H1 (cell line): ENCODE measurements around the gene BIRC2. TPM values are rescaled to one million over a fixed set of nuclear protein-coding genes. Genes with fewer than 3 reads are reported as not detected.

Source experiments
- CTCF ChIA-PET: fragments of 300-600 bp; sonication (Branson Sonifier 250); formaldehyde crosslinking; loops from one replicate; lab custom pipeline; 2021; ENCODE audit not compliant: partially characterized antibody; lab: Charles Lee
- POLR2A ChIA-PET: fragments of 300-600 bp; sonication (Branson Sonifier 250); formaldehyde crosslinking; loops from one replicate; lab custom pipeline; 2021; ENCODE audit warnings: inconsistent platforms; ENCODE audit not compliant: partially characterized antibody; lab: Charles Lee
- DNase-seq, 2 experiments: peaks; one replicate each; pipeline versions ENCODE4 v3.0.0 to v3.0.0-alpha.2; 2010 to 2022; ENCODE audit warnings: low spot score in 2 of 2, low read depth in 1 of 2, mixed read lengths in 1 of 2
- FAIRE-seq: peaks from 2 replicates; lab custom pipeline; 2011; peaks lifted over from hg19 to GRCh38; lab: Jason Lieb, UNC
- H2AFZ ChIP-seq: 2 replicates; pipeline ENCODE4 v1.8.1; 2012; ENCODE audit warnings: low read length, inconsistent platforms
- H2AK5ac ChIP-seq: 2 replicates; pipeline ENCODE4 v1.6.1; 2013; ENCODE audit warnings: low read depth, low read length
- H2BK120ac ChIP-seq: replicated peaks from 2 replicates; pipeline ENCODE3; 2013; ENCODE audit warnings: low read depth, low read length, inconsistent platforms
- H2BK12ac ChIP-seq: 2 replicates; pipeline ENCODE4 v1.6.1; 2013; ENCODE audit warnings: low read depth, low read length
- H2BK15ac ChIP-seq: 2 replicates; pipeline ENCODE4 v1.6.1; 2013; ENCODE audit warnings: low read length
- H2BK20ac ChIP-seq: 2 replicates; pipeline ENCODE4 v1.6.1; 2013; ENCODE audit warnings: low read length
- H2BK5ac ChIP-seq: 2 replicates; pipeline ENCODE4 v1.6.1; 2013; ENCODE audit warnings: low read depth, low read length
- H3K14ac ChIP-seq: 2 replicates; pipeline ENCODE4 v1.6.1; 2013; ENCODE audit warnings: inconsistent platforms; ENCODE audit not compliant: insufficient read length
- H3K18ac ChIP-seq: 2 replicates; pipeline ENCODE4 v1.6.1; 2013; ENCODE audit warnings: low read length; ENCODE audit errors: extremely low read depth
- H3K23ac ChIP-seq: 2 replicates; pipeline ENCODE4 v1.6.1; 2013; ENCODE audit warnings: inconsistent platforms; ENCODE audit not compliant: insufficient read length
- H3K23me2 ChIP-seq: 2 replicates; pipeline ENCODE4 v1.6.1; 2013; ENCODE audit warnings: low read depth, low read length
- H3K27ac ChIP-seq: 2 replicates; pipeline ENCODE4 v1.6.1; 2011; ENCODE audit warnings: low read depth, low read length, inconsistent platforms
- H3K27me3 ChIP-seq, 4 experiments: replicated peaks in 1 of 4; 1 replicate in 1 of 4; 2 replicates in 3 of 4; pipeline versions ENCODE4 v1.6.1 to v1.8.1; 2011 to 2013; ENCODE audit warnings: low read length in 3 of 4, mild to moderate bottlenecking in 3 of 4, inconsistent platforms in 2 of 4, mixed read lengths in 2 of 4, moderate library complexity in 1 of 4; ENCODE audit not compliant: control insufficient read depth in 3 of 4, insufficient read depth in 3 of 4; ENCODE audit errors: extremely low read depth in 1 of 4
- H3K36me3 ChIP-seq, 4 experiments: 2 replicates each; pipeline versions ENCODE4 v1.6.1 to v1.8.1; 2011 to 2013; ENCODE audit warnings: mild to moderate bottlenecking in 4 of 4, low read length in 3 of 4, moderate library complexity in 2 of 4, control low read depth in 1 of 4, inconsistent platforms in 1 of 4; ENCODE audit not compliant: insufficient read depth in 4 of 4, control insufficient read depth in 2 of 4
- H3K4ac ChIP-seq: replicated peaks from 2 replicates; pipeline ENCODE3; 2013; ENCODE audit warnings: low read length, low read depth, mixed read lengths, inconsistent platforms; ENCODE audit not compliant: insufficient read length
- H3K4me1 ChIP-seq, 4 experiments: replicated peaks in 1 of 4; 1 replicate in 1 of 4; 2 replicates in 3 of 4; pipeline versions ENCODE4 v1.6.1 to v1.8.1; 2011 to 2013; ENCODE audit warnings: low read length in 3 of 4, inconsistent platforms in 2 of 4, mixed read lengths in 1 of 4; ENCODE audit not compliant: insufficient read depth in 4 of 4, control insufficient read depth in 3 of 4
- H3K4me2 ChIP-seq, 2 experiments: 2 replicates each; pipeline versions ENCODE4 v1.6.1 to v1.8.1; 2011 to 2013; ENCODE audit warnings: low read depth in 2 of 2, low read length in 2 of 2, control low read depth in 1 of 2, inconsistent platforms in 1 of 2, mild to moderate bottlenecking in 1 of 2; ENCODE audit not compliant: insufficient read depth in 1 of 2
- H3K4me3 ChIP-seq, 4 experiments: fragments of 200-600, 300-600 bp in 1 of 4; sonication (generic), shearing (Covaris generic), sonication (Bioruptor Twin) in 1 of 4; 2 replicates each; pipeline versions ENCODE4 v1.5.1 to v1.8.1; 2011 to 2016; ENCODE audit warnings: low read length in 4 of 4, low read depth in 3 of 4, control low read depth in 2 of 4, inconsistent platforms in 2 of 4, mild to moderate bottlenecking in 2 of 4, mixed read lengths in 1 of 4, moderate library complexity in 1 of 4; ENCODE audit not compliant: insufficient read depth in 2 of 4; ENCODE audit errors: extremely low read depth in 1 of 4
- H3K56ac ChIP-seq: replicated peaks from 2 replicates; pipeline ENCODE3; 2013; ENCODE audit warnings: low read depth, mild to moderate bottlenecking, mixed read lengths, low read length, inconsistent platforms; ENCODE audit not compliant: insufficient read length
- H3K79me1 ChIP-seq: 2 replicates; pipeline ENCODE4 v1.6.1; 2013; ENCODE audit warnings: low read depth, low read length, control low read depth
- H3K79me2 ChIP-seq, 2 experiments: 2 replicates each; pipeline versions ENCODE4 v1.6.1 to v1.8.1; 2012 to 2013; ENCODE audit warnings: low read length in 2 of 2, mild to moderate bottlenecking in 2 of 2, inconsistent platforms in 1 of 2; ENCODE audit not compliant: insufficient read depth in 2 of 2, control insufficient read depth in 1 of 2
- H3K9ac ChIP-seq, 4 experiments: replicated peaks in 1 of 4; 1 replicate in 1 of 4; 2 replicates in 3 of 4; pipeline versions ENCODE4 v1.6.1 to v1.8.1; 2011 to 2013; ENCODE audit warnings: low read depth in 3 of 4, low read length in 3 of 4, control low read depth in 2 of 4, mild to moderate bottlenecking in 2 of 4, moderate library complexity in 2 of 4, inconsistent platforms in 1 of 4; ENCODE audit errors: extremely low read depth in 1 of 4
- H3K9me3 ChIP-seq, 2 experiments: 2 replicates each; pipeline versions ENCODE4 v1.6.1 to v1.8.1; 2012 to 2013; ENCODE audit warnings: mild to moderate bottlenecking in 2 of 2, moderate library complexity in 2 of 2, control low read depth in 1 of 2, inconsistent platforms in 1 of 2, low read depth in 1 of 2, low read length in 1 of 2, mixed read lengths in 1 of 2; ENCODE audit not compliant: insufficient read depth in 2 of 2
- H4K20me1 ChIP-seq, 2 experiments: replicated peaks in 1 of 2; 2 replicates each; pipeline versions ENCODE3 to v1.8.1; 2011 to 2013; ENCODE audit warnings: inconsistent platforms in 2 of 2, low read length in 2 of 2, mild to moderate bottlenecking in 1 of 2; ENCODE audit not compliant: insufficient read depth in 2 of 2, control insufficient read depth in 1 of 2
- H4K5ac ChIP-seq: 2 replicates; pipeline ENCODE4 v1.6.1; 2013; ENCODE audit warnings: low read length, low read depth, mixed read lengths, inconsistent platforms; ENCODE audit not compliant: insufficient read length
- H4K8ac ChIP-seq: 2 replicates; pipeline ENCODE4 v1.8.0; 2013; ENCODE audit warnings: mild to moderate bottlenecking, moderate library complexity, low read length, inconsistent platforms; ENCODE audit not compliant: insufficient read depth; ENCODE audit errors: extremely low read depth
- H4K91ac ChIP-seq: replicated peaks from 2 replicates; pipeline ENCODE3; 2013; ENCODE audit warnings: low read length, mixed read lengths, inconsistent platforms; ENCODE audit not compliant: insufficient read length
- SP2 ChIP-seq: IDR thresholded peaks from 2 replicates; pipeline ENCODE4 v1.6.1; 2012; ENCODE audit warnings: mild to moderate bottlenecking, low read length, inconsistent platforms
- WGBS, 2 experiments: shearing (Covaris generic) in 1 of 2; methylation state at CpG; one replicate each; pipeline versions ENCODE4 v1.1.6 to v1.1.7; 2013 to 2015; ENCODE audit warnings: low lambda C conversion rate in 2 of 2, mixed read lengths in 2 of 2, inconsistent platforms in 1 of 2, low coverage in 1 of 2, missing lambda C conversion rate in 1 of 2; ENCODE audit not compliant: insufficient replicate concordance in 2 of 2, insufficient coverage in 1 of 2, insufficient read length in 1 of 2; ENCODE audit errors: extremely low coverage in 1 of 2, missing lambda C conversion rate in 1 of 2; 5-methylcytosine and 5-hydroxymethylcytosine counted together
- polyA plus RNA-seq, 7 experiments: library from polyadenylated mRNA; depleted of rRNA in 3 of 7; stranded (reverse) in 5 of 7; unstranded in 2 of 7; fragments of >200 nt in 5 of 7; fragments of 200-250 nt in 2 of 7; gene quantifications; 1 replicate in 5 of 7; 2 replicates in 1 of 7; 4 replicates in 1 of 7; pipeline versions ENCODE4 v1.2.1 to v1.2.3, GENCODE V29; 2011 to 2013; ENCODE audit warnings: missing spikeins in 2 of 7, mixed read lengths in 2 of 7
- total RNA-seq: library from RNA; stranded (reverse); fragmentation: NEBNext Ultra II Directional; extraction: Animal tissue kit (Norgen Biotek cat#: 25700); gene quantifications from 2 replicates; pipeline ENCODE4 v1.2.1, GENCODE V29; 2021
- TF ChIP-seq, protein P1 (sequence below): IDR thresholded peaks from 2 replicates; pipeline ENCODE4 v1.6.1; 2011; ENCODE audit warnings: low read depth, mild to moderate bottlenecking, low read length; ENCODE audit not compliant: insufficient read depth

Gene BIRC2
- total and polyA plus RNA-seq, 2 of the 8 experiments (the other 6 are each of a cell fraction or from before 2014, with no cell fraction given) = 18.4 to 24.7 TPM

DNA sequence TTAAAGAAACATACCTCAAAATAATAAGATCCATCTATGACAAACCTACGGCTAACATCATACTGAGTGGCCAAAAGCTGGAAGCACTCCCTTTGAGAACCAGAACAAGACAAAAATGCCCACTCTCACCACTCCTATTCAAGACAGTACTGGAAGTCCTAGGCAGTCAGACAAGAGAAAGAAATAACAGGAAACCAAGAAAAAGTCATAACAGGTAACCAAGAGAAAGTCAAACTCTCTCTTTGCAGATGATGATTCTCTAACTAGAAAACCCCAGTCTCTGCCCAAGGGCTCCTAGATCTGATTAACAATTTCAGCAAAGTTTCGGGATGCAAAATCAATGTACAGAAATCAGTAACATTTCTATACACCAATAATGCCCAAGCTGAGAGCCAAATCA is 70.0 kb downstream of the BIRC2 start:
- H4K5ac ChIP-seq = no peak overlapping the region
- H3K27me3 ChIP-seq = no peaks in the 10 kb centered on the region
- H2BK20ac ChIP-seq = no peak overlapping the region
- no peak overlapping the region for H2BK15ac ChIP-seq
- no peak overlapping the region for H2BK12ac ChIP-seq
- 88% methylated on average over 2 of the region's 2 CpGs; no CpG with 5 or more reads in 1 of the 2 experiments for WGBS, 2 experiments
- no peak overlapping the region for H4K91ac ChIP-seq
- H3K9me3 ChIP-seq = no peaks in the 10 kb centered on the region
- no peak overlapping the region for H3K9ac ChIP-seq
- no peak overlapping the region for H2BK120ac ChIP-seq
- H3K79me1 ChIP-seq = peaks cover 5% of the 10 kb centered on the region
- no peak overlapping the region for H2AK5ac ChIP-seq
- DNase-seq (no peak), FAIRE-seq (no peak)
- TF ChIP-seq, protein P1, sequence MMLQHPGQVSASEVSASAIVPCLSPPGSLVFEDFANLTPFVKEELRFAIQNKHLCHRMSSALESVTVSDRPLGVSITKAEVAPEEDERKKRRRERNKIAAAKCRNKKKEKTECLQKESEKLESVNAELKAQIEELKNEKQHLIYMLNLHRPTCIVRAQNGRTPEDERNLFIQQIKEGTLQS = no peak
- no peak for TF ChIP-seq SP2
- ChIA-PET POLR2A (no interaction called here), CTCF (interaction anchor here (0.6 to 1.7 kb wide), 4 partner anchors 8 to 36 kb away, joined by 3 to 8 read pairs (median 3); no protein-coding TSS in a partner anchor)
- no peak overlapping the region for H2BK5ac ChIP-seq
- H3K27ac ChIP-seq = no peak overlapping the region
- peaks cover 0 to 48% of the 10 kb centered on the region in 2 experiments; a peak in 3 of 4 replicates for H3K79me2 ChIP-seq
- H3K56ac ChIP-seq = no peak overlapping the region
- H3K4me2 ChIP-seq = no peak overlapping the region
- H3K4me1 ChIP-seq = no peaks in the 10 kb centered on the region
- H3K18ac ChIP-seq = no peak overlapping the region
- no peak overlapping the region for H2AFZ ChIP-seq
- no peaks in the 10 kb centered on the region for H3K23me2 ChIP-seq
- H4K20me1 ChIP-seq = peaks cover 0 to 3% of the 10 kb centered on the region in 2 experiments
- H3K14ac ChIP-seq = no peak overlapping the region
- H3K4me3 ChIP-seq = no peak overlapping the region
- no peaks in the 10 kb centered on the region; a peak in 1 of 8 replicates for H3K36me3 ChIP-seq
- H3K23ac ChIP-seq = no peak overlapping the region
- no peak overlapping the region for H3K4ac ChIP-seq
- H4K8ac ChIP-seq = no peak overlapping the region
